Right lobe of liver (tissue), 4 donors: ENCODE measurements around the gene C9orf85.

Experiments used
- CTCF ChIP-seq, 4 donors: fragments of 200-600 bp in 3 of 4; fragments of 450-650 bp in 1 of 4; IDR thresholded peaks; one replicate each; pipeline versions ENCODE4 v1.5.1 to v1.8.0; 2016 to 2022; ENCODE audit warnings: antibody characterized with exemption in 4 of 4, mild to moderate bottlenecking in 2 of 4
- POLR2A ChIP-seq: fragments of 450-650 bp; IDR thresholded peaks from one replicate; pipeline ENCODE4 v1.6.1; 2017; ENCODE audit warnings: antibody characterized with exemption, mild to moderate bottlenecking
- donor health status: DM: no; HTN: no; CAD: no.
- donor health status: DM: no; HTN: no; CAD: no.
- donor health status: DM: no; HTN: yes; CAD: no.

- no peak for TF ChIP-seq CTCF (IDR thresholded peaks at IDR 0.05)
- no peak for TF ChIP-seq POLR2A
Observed at GRCh38 chr9:71896761-71897160, 14.7 kb upstream of the C9orf85 start.
